Glutamatergic neuron (in vitro differentiated cells): ENCODE results near the gene ALDH18A1. TPM values are rescaled to one million over a fixed set of nuclear protein-coding genes. Genes with fewer than 3 reads are reported as not detected.
A peak's percentile ranks its signal among the peaks of the same experiment; 100 is the strongest.

Experiments
- DNase-seq: peaks from one replicate; pipeline ENCODE4 v3.0.0; 2022
- H3K27ac Mint-ChIP-seq: one replicate; pipeline ENCODE4 v1.8.0; 2020; ENCODE audit warnings: mild to moderate bottlenecking, mixed read lengths, inconsistent platforms; ENCODE audit not compliant: unreplicated experiment
- H3K27me3 Mint-ChIP-seq: one replicate; pipeline ENCODE4 v1.8.0; 2020; ENCODE audit warnings: mild to moderate bottlenecking, moderate library complexity, mixed read lengths, inconsistent platforms; ENCODE audit not compliant: unreplicated experiment
- H3K36me3 Mint-ChIP-seq: one replicate; pipeline ENCODE4 v1.8.0; 2020; ENCODE audit warnings: mild to moderate bottlenecking, mixed read lengths, inconsistent platforms; ENCODE audit not compliant: unreplicated experiment
- H3K4me1 Mint-ChIP-seq: one replicate; pipeline ENCODE4 v1.8.0; 2020; ENCODE audit warnings: mild to moderate bottlenecking, low read depth, mixed read lengths, inconsistent platforms; ENCODE audit not compliant: unreplicated experiment
- H3K4me3 Mint-ChIP-seq: one replicate; pipeline ENCODE4 v1.8.0; 2020; ENCODE audit warnings: mild to moderate bottlenecking, mixed read lengths, inconsistent platforms; ENCODE audit not compliant: unreplicated experiment
- H3K9me3 Mint-ChIP-seq: one replicate; pipeline ENCODE4 v1.8.0; 2020; ENCODE audit warnings: mild to moderate bottlenecking, moderate library complexity, mixed read lengths, inconsistent platforms; ENCODE audit not compliant: unreplicated experiment
- total RNA-seq: library from RNA; stranded (reverse); fragmentation: NEBNext Ultra II Directional; extraction: Animal tissue kit (Norgen Biotek cat#: 25700); gene quantifications from one replicate; pipeline ENCODE4 v1.2.1, GENCODE V29; 2021; ENCODE audit not compliant: unreplicated experiment
- TF ChIP-seq, protein P1 (sequence below): fragments of 200-600 bp; sonication (generic); IDR thresholded peaks from one replicate; pipeline ENCODE4 v1.5.0; 2021; ENCODE audit not compliant: partially characterized antibody, unreplicated experiment

The ALDH18A1 gene
- total RNA-seq, 1 donor from 2014 or later, result 32.2 TPM

- H3K36me3 Mint-ChIP-seq, result no peaks in the 10 kb centered on the region
- H3K4me1 Mint-ChIP-seq, result peaks cover 47% of the 10 kb centered on the region
- H3K27me3 Mint-ChIP-seq, result peaks cover 16% of the 10 kb centered on the region
- DNase-seq, result peak; percentile 60
- peaks cover 18% of the 10 kb centered on the region for H3K9me3 Mint-ChIP-seq
- H3K4me3 Mint-ChIP-seq, result peak overlapping the region; percentile 95
- TF ChIP-seq, protein P1, sequence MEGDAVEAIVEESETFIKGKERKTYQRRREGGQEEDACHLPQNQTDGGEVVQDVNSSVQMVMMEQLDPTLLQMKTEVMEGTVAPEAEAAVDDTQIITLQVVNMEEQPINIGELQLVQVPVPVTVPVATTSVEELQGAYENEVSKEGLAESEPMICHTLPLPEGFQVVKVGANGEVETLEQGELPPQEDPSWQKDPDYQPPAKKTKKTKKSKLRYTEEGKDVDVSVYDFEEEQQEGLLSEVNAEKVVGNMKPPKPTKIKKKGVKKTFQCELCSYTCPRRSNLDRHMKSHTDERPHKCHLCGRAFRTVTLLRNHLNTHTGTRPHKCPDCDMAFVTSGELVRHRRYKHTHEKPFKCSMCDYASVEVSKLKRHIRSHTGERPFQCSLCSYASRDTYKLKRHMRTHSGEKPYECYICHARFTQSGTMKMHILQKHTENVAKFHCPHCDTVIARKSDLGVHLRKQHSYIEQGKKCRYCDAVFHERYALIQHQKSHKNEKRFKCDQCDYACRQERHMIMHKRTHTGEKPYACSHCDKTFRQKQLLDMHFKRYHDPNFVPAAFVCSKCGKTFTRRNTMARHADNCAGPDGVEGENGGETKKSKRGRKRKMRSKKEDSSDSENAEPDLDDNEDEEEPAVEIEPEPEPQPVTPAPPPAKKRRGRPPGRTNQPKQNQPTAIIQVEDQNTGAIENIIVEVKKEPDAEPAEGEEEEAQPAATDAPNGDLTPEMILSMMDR, result no peak
- H3K27ac Mint-ChIP-seq, result peak overlapping the region; percentile 99
Observed at GRCh38 chr10:95560278-95561176, 96.0 kb downstream of the ALDH18A1 start.

- no peak for DNase-seq
- Mint-ChIP-seq H3K36me3 (no peaks in the 10 kb centered on the region), H3K4me1 (peaks cover 47% of the 10 kb centered on the region), H3K27ac (peak overlapping the region; percentile 99), H3K4me3 (peak overlapping the region; percentile 95), H3K9me3 (peaks cover 19% of the 10 kb centered on the region), H3K27me3 (peaks cover 16% of the 10 kb centered on the region)
- TF ChIP-seq, protein P1, result no peak
Observed at GRCh38 chr10:95559896-95560277, 96.6 kb downstream of the ALDH18A1 start.

- H3K4me1 Mint-ChIP-seq, result peaks cover 47% of the 10 kb centered on the region
- peak; percentile 76 for DNase-seq
- peak overlapping the region; percentile 99 for H3K27ac Mint-ChIP-seq
Observed at GRCh38 chr10:95559471-95559870, 97.0 kb downstream of the ALDH18A1 start.

DNA sequence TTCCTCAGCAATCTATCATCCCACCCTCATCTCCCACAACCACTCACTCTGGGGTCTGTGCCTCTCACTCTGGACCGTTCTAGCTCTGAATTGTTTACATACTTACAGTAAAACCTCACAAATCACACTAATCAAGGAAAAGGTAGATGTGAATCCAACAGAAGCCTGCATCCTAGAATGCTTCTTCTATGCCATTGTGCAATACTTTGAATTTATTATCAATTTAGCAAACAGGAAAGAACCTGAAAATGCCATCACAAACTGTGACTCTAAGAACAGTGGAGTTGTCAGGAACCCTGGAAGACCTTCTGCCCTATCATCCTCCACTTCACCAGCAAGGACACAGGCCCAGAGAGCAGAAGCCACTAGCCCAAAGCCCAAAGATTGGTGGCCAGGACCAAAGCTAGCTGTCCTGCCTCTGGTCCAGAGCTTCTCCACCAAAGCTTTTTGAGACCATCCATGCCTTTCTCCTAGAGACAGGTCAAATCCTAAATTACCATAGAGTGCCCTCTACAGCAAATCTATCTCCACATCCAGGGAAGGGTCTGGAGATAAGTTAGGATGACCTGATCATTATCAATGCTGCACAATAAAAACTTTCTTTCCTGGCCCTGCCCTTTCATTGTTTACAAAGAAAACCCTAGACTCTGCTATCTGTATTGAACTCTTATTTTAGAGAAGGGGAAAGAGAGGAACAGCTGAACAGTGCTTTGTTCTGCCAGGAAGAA, 97.8 kb downstream of the ALDH18A1 start:
- H3K27me3 Mint-ChIP-seq, result peaks cover 16% of the 10 kb centered on the region
- H3K4me3 Mint-ChIP-seq, result peak overlapping the region; percentile 95
- DNase-seq, result no peak
- H3K4me1 Mint-ChIP-seq, result peaks cover 47% of the 10 kb centered on the region
- TF ChIP-seq, protein P1, result no peak
- peak overlapping the region; percentile 99 for H3K27ac Mint-ChIP-seq
- H3K36me3 Mint-ChIP-seq, result no peaks in the 10 kb centered on the region
- H3K9me3 Mint-ChIP-seq, result peaks cover 19% of the 10 kb centered on the region

More at GRCh38 chr10:95559471-95559870, 97.0 kb downstream of the ALDH18A1 start:
- Mint-ChIP-seq H3K4me3 (peak overlapping the region; percentile 95), H3K27me3 (peaks cover 16% of the 10 kb centered on the region), H3K9me3 (peaks cover 19% of the 10 kb centered on the region), H3K36me3 (no peaks in the 10 kb centered on the region)
- TF ChIP-seq, protein P1, result no peak
